ENCODE data around the gene GNAI3. TPM values are rescaled to one million over a fixed set of nuclear protein-coding genes. Genes with fewer than 3 reads are reported as not detected.

GNAI3 gene
- total and polyA plus RNA-seq, 2 of the 13 experiments (the other 11 are each of a cell fraction or from before 2014, with no cell fraction given) = 4.3 to 9.0 TPM

DNA sequence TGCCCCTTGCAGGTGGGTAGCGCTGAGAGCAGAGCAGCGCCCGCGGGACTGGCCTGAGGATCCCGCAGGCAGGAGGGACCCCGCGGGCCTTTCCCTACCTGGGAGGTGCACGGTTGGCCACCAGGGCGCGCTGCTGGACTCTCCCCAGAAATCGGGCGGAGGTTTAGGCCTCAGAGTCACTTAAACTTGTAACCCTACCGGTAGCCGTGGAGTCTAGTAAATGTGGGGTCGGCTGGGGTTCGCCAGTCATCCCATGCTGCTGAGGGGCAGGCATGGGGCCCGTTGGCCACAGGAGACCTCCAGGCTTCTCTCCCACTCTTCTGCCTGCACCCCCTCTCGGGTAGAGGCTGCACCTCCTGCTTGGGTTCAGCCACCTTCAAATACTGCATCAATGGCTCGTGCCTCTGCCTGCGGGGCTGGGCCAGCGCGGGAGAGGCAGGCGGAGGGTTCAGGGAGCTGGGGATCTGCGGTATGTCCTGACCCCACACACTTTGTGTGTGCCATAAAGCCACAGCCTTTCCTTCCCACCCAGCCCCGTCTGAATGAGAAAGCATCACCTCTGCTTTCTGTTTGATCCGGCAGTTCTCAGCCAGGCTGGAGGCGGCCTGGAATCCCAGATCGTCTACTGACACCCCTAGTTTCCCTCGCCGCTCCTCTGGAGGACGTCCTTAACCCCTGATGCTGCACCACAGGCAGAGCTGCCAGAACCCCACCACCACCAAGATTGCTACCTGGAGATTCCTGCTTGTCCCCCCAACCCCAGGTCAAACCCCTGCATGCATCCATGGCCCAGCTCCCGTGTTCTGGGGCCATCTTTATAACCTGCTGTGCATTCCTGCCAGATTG, 95.2 kb downstream of the GNAI3 start (continued):
- TF ChIP-seq ZBTB10 (CRISPR knock-in tag; IDR thresholded peaks at IDR 0.05; ENCODE audit: borderline replicate concordance) (peak; percentile 21; the same call in 1 of the 2 replicates), TAF1 (CRISPR knock-in tag; IDR thresholded peaks at IDR 0.05) (peak; percentile 10; the same call in 1 of the 2 replicates), SSRP1 (CRISPR knock-in tag; IDR thresholded peaks at IDR 0.05) (no peak), SALL1 (CRISPR knock-in tag; IDR thresholded peaks at IDR 0.05) (peak; percentile 60), ZNF580 (CRISPR knock-in tag; IDR thresholded peaks at IDR 0.05; ENCODE audit: borderline replicate concordance, low read depth) (peak; percentile 39; the same call in 1 of the 2 replicates)

- ChIA-PET CTCF (ENCODE audit: low intra/inter-chr PET ratio, low total read pairs) (interaction anchor here (2.2 to 2.6 kb wide), 2 partner anchors 59 to 129 kb away, joined by 11 to 26 read pairs; no protein-coding TSS in a partner anchor), POLR2A (no interaction called here)
- no peak overlapping the region for H3K27ac ChIP-seq (ENCODE audit: extremely low read length, insufficient read depth, low read length)
- DNase-seq (ENCODE audit: low spot score) (no peak), FAIRE-seq (no peak), ATAC-seq (no peak)
- H3K27me3 ChIP-seq (ENCODE audit: control insufficient read depth in 1 of 2, insufficient read depth in 2 of 2, low read length in 2 of 2) = 0 out of 5 replicates have a peak, but pooled peaks cover 0 to 3% of the 10 kb centered on the region in 2 experiments
- H3K4me2 ChIP-seq (ENCODE audit: low read depth, low read length) = peak overlapping the region; percentile 54
- intact Hi-C loops (cut with micrococcal nuclease; ENCODE audit: unreplicated experiment) = loop anchor here (5.0 kb wide), 1 partner anchor 348 kb away; no protein-coding TSS in a partner anchor
- H3K79me2 ChIP-seq (ENCODE audit: insufficient read depth, low read length) = no peaks in the 10 kb centered on the region
- H3K9me3 ChIP-seq (ENCODE audit: low read length) = no peaks in the 10 kb centered on the region
- H4K20me1 ChIP-seq (ENCODE audit: insufficient read depth, low read length) = no peaks in the 10 kb centered on the region
- H3K36me3 ChIP-seq (replicated peaks in 1 of 2; ENCODE audit: control insufficient read depth in 1 of 2, insufficient read depth in 2 of 2, low read length in 2 of 2) = no peaks in the 10 kb centered on the region
- no peak overlapping the region for H2AFZ ChIP-seq (ENCODE audit: low read length)
- H3K4me1 ChIP-seq (ENCODE audit: insufficient read depth, low read length) = peaks cover 23% of the 10 kb centered on the region
- peak overlapping the region in 1 of 3 experiments; percentile 28; a peak in 2 of 6 replicates for H3K4me3 ChIP-seq (replicated peaks in 1 of 3; ENCODE audit: insufficient read depth in 1 of 3, low read depth in 2 of 3, low read length in 3 of 3)
- H3K9ac ChIP-seq (ENCODE audit: insufficient read depth, low read depth, low read length) = no peak overlapping the region
- 0% methylated on average over 4 of the region's 10 CpGs for whole genome bisulfite sequencing (ENCODE audit: low lambda C conversion rate)
- no TSS peak for BruUV-seq (replicated peaks)
- in situ Hi-C loops (cut with HindIII; ENCODE audit: extremely low pct_ligation_motif_present, low pct_unique_long_range_greater_than_20kb) = loop anchor here (5.0 to 10.0 kb wide), 3 partner anchors 63 to 340 kb away; partner anchors contain the start of gene AHCYL1
- no peak for TF ChIP-seq TCF7 (IDR thresholded peaks at IDR 0.05; ENCODE audit: low read depth)
- TF ChIP-seq DNMT1 (CRISPR knock-in tag; IDR thresholded peaks at IDR 0.05) = no peak
- TF ChIP-seq ADNP (CRISPR knock-in tag; IDR thresholded peaks at IDR 0.05) = no peak
- TF ChIP-seq ZNF605 (CRISPR knock-in tag; IDR thresholded peaks at IDR 0.05) = no peak
- TF ChIP-seq, protein P1, sequence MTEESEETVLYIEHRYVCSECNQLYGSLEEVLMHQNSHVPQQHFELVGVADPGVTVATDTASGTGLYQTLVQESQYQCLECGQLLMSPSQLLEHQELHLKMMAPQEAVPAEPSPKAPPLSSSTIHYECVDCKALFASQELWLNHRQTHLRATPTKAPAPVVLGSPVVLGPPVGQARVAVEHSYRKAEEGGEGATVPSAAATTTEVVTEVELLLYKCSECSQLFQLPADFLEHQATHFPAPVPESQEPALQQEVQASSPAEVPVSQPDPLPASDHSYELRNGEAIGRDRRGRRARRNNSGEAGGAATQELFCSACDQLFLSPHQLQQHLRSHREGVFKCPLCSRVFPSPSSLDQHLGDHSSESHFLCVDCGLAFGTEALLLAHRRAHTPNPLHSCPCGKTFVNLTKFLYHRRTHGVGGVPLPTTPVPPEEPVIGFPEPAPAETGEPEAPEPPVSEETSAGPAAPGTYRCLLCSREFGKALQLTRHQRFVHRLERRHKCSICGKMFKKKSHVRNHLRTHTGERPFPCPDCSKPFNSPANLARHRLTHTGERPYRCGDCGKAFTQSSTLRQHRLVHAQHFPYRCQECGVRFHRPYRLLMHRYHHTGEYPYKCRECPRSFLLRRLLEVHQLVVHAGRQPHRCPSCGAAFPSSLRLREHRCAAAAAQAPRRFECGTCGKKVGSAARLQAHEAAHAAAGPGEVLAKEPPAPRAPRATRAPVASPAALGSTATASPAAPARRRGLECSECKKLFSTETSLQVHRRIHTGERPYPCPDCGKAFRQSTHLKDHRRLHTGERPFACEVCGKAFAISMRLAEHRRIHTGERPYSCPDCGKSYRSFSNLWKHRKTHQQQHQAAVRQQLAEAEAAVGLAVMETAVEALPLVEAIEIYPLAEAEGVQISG (CRISPR knock-in tag; IDR thresholded peaks at IDR 0.05) = no peak
- TF ChIP-seq, protein P2, sequence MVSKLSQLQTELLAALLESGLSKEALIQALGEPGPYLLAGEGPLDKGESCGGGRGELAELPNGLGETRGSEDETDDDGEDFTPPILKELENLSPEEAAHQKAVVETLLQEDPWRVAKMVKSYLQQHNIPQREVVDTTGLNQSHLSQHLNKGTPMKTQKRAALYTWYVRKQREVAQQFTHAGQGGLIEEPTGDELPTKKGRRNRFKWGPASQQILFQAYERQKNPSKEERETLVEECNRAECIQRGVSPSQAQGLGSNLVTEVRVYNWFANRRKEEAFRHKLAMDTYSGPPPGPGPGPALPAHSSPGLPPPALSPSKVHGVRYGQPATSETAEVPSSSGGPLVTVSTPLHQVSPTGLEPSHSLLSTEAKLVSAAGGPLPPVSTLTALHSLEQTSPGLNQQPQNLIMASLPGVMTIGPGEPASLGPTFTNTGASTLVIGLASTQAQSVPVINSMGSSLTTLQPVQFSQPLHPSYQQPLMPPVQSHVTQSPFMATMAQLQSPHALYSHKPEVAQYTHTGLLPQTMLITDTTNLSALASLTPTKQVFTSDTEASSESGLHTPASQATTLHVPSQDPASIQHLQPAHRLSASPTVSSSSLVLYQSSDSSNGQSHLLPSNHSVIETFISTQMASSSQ (IDR thresholded peaks at IDR 0.05; ENCODE audit: low read depth) = no peak
- TF ChIP-seq, protein P2 (CRISPR knock-in tag; IDR thresholded peaks at IDR 0.05; ENCODE audit: borderline replicate concordance) = no peak
Observed at GRCh38 chr1:109644670-109645069, 96.3 kb downstream of the GNAI3 start.
